HFF-Myc (cell line): ENCODE data around the gene PPM1F.
"Not testable (repeated sequence)": the region's sequence is repeated elsewhere in the genome, so short reads cannot be mapped to it uniquely, and the experiment has no call there.

Experiments
- DNase-seq: peaks from one replicate; pipeline ENCODE4 v3.0.0-alpha.2; 2011; ENCODE audit warnings: low read depth; ENCODE audit errors: extremely low read depth
- H3K4me3 ChIP-seq: replicated peaks from 2 replicates; pipeline ENCODE4 v1.5.1; 2011; ENCODE audit warnings: low read depth, mild to moderate bottlenecking, control low read depth, low read length
- CTCF ChIP-seq: IDR thresholded peaks from 2 replicates; pipeline ENCODE4 v1.5.1; 2012; ENCODE audit warnings: mild to moderate bottlenecking, low read depth, low read length, control low read depth; ENCODE audit errors: missing control alignments

The PPM1F gene

GRCh38 chr22:21942407-21943343 lies 10.0 kb downstream of the PPM1F start:
- TF ChIP-seq CTCF = no peak
- peak; percentile 57 for DNase-seq
- H3K4me3 ChIP-seq = 0 out of 2 replicates have a peak overlapping the region, but pooled peaks have one; percentile 3

- H3K4me3 ChIP-seq = no peak overlapping the region
- no peak for DNase-seq
- TF ChIP-seq CTCF = no peak
Observed at GRCh38 chr22:21941921-21942320, 10.7 kb downstream of the PPM1F start.

- no peak for TF ChIP-seq CTCF
- no peak for DNase-seq
- no peak overlapping the region for H3K4me3 ChIP-seq
Observed at GRCh38 chr22:21940521-21940920, 12.1 kb downstream of the PPM1F start.

GRCh38 chr22:21939935-21940334 lies 12.7 kb downstream of the PPM1F start:
- not testable (repeated sequence) for DNase-seq, H3K4me3 ChIP-seq

GRCh38 chr22:21939461-21939913 lies 13.2 kb downstream of the PPM1F start:
- no peak for TF ChIP-seq CTCF
- H3K4me3 ChIP-seq = no peak overlapping the region
- DNase-seq = no peak

- no peak for DNase-seq
- no peak for TF ChIP-seq CTCF
- peak overlapping the region; percentile 46; the same call in 1 of the 2 replicates for H3K4me3 ChIP-seq
Observed at GRCh38 chr22:21938906-21939305, 13.7 kb downstream of the PPM1F start.

GRCh38 chr22:21938071-21938822 lies 14.4 kb downstream of the PPM1F start:
- peak overlapping the region; percentile 46 for H3K4me3 ChIP-seq
- DNase-seq = peak; percentile 76
- peak; percentile 93 for TF ChIP-seq CTCF
